ENCODE measurements around the gene RNF7. TPM values are rescaled to one million over a fixed set of nuclear protein-coding genes. Genes with fewer than 3 reads are reported as not detected.

Gene RNF7
- total RNA-seq, 1 experiment from 2014 or later, result 126 TPM

DNA sequence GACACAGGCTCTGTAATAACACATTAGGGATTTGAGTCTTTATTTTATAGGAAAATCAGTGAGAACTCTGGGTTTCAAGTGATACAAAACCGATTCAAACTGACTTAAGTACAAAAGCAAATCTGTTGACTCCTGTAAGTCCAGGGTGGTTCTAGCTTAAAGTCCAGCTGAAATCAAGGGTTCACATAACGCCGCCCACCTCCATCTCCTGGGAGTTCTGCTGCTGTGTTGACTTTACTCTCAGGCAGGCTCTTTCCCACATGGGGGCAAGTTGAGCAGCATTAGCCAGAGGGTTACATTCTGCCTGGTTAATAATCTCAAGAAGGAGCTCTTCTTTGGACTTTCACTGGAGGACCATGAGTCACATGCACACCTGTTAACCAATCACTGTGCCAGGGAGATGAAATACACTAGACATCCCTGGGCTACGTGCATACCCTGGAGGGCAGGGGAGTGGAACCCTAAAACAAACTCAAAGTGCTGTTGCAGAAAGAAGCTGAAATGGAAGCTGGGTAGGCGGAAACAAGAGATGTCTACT is 9.7 kb upstream of the RNF7 start:
- Histone ChIP-seq H4K8ac (replicated peaks; ENCODE audit: insufficient read length, low read depth, low read length) (no peak overlapping the region), H2BK20ac (ENCODE audit: low read depth, low read length, poor library complexity, severe bottlenecking) (no peak overlapping the region), H3K4me2 (ENCODE audit: insufficient read depth, insufficient read length, low read length) (no peak overlapping the region), H3K23ac (ENCODE audit: insufficient read length, low read depth, low read length) (no peak overlapping the region), H3T11ph (ENCODE audit: low read length) (no peak overlapping the region), H3K23me2 (ENCODE audit: insufficient read length, low read depth, low read length, poor library complexity, severe bottlenecking) (no peaks in the 10 kb centered on the region), H3K9ac (ENCODE audit: extremely low read depth, insufficient read length, low read length) (no peak overlapping the region), H3K4ac (ENCODE audit: low read depth, low read length) (no peak overlapping the region), H3K14ac (ENCODE audit: insufficient read depth, low read length) (no peak overlapping the region), H2BK120ac (ENCODE audit: low read depth, low read length, poor library complexity, severe bottlenecking) (no peak overlapping the region), H3K9me3 (ENCODE audit: control insufficient read depth, low read depth, low read length) (no peaks in the 10 kb centered on the region), H3K79me2 (ENCODE audit: insufficient read depth, low read length) (no peaks in the 10 kb centered on the region), H3K18ac (ENCODE audit: insufficient read length, low read depth, low read length) (no peak overlapping the region), H2AFZ (ENCODE audit: low read length) (no peak overlapping the region), H4K91ac (ENCODE audit: insufficient read length, low read depth, low read length) (no peak overlapping the region), H4K5ac (ENCODE audit: insufficient read length, low read depth, low read length) (no peak overlapping the region), H3K4me1 (ENCODE audit: insufficient read depth, low read length) (no peaks in the 10 kb centered on the region), H4K20me1 (ENCODE audit: control insufficient read depth, insufficient read depth, insufficient read length) (no peaks in the 10 kb centered on the region), H3K79me1 (ENCODE audit: insufficient read depth, low read depth, low read length, poor library complexity, severe bottlenecking) (no peaks in the 10 kb centered on the region), H2BK5ac (ENCODE audit: insufficient read length, low read length) (no peak overlapping the region), H2AK5ac (ENCODE audit: insufficient read length, low read length) (no peak overlapping the region), H3K56ac (ENCODE audit: insufficient read length, low read depth, low read length) (no peak overlapping the region), H2BK12ac (ENCODE audit: insufficient read length, low read depth, low read length) (no peak overlapping the region), H3K27ac (ENCODE audit: insufficient read length, low read depth, low read length) (no peak overlapping the region), H3K27me3 (ENCODE audit: insufficient read depth, low read length) (no peaks in the 10 kb centered on the region), H2BK15ac (ENCODE audit: low read depth, low read length) (no peak overlapping the region)
- Mint-ChIP-seq H3K4me3 (no peak overlapping the region), H3K27ac (no peak overlapping the region), H3K4me1 (peaks cover 9 to 13% of the 10 kb centered on the region in 2 experiments), H3K36me3 (ENCODE audit: insufficient read depth in 1 of 3, low read depth in 3 of 3) (no peaks in the 10 kb centered on the region), H3K27me3 (ENCODE audit: low read depth) (no peaks in the 10 kb centered on the region), H3K9me3 (no peaks in the 10 kb centered on the region)
- TF ChIP-seq, protein P1, sequence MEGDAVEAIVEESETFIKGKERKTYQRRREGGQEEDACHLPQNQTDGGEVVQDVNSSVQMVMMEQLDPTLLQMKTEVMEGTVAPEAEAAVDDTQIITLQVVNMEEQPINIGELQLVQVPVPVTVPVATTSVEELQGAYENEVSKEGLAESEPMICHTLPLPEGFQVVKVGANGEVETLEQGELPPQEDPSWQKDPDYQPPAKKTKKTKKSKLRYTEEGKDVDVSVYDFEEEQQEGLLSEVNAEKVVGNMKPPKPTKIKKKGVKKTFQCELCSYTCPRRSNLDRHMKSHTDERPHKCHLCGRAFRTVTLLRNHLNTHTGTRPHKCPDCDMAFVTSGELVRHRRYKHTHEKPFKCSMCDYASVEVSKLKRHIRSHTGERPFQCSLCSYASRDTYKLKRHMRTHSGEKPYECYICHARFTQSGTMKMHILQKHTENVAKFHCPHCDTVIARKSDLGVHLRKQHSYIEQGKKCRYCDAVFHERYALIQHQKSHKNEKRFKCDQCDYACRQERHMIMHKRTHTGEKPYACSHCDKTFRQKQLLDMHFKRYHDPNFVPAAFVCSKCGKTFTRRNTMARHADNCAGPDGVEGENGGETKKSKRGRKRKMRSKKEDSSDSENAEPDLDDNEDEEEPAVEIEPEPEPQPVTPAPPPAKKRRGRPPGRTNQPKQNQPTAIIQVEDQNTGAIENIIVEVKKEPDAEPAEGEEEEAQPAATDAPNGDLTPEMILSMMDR (conservative IDR thresholded peaks at IDR 0.05), result no peak
- DNase-seq, result no peak
- WGBS (ENCODE audit: extremely low coverage, insufficient read length, low lambda C conversion rate), result no CpG with 5 or more reads among the region's 5 CpGs
